Measurements from ENCODE around the gene FAM222B.

GRCh38 chr17:28873839-28874238, 31.2 kb upstream of the FAM222B start:
- TF ChIP-seq CTCF (conservative IDR thresholded peaks at IDR 0.05; ENCODE audit: low read depth, low read length) (no peak), CEBPB (IDR thresholded peaks at IDR 0.05; ENCODE audit: low read depth, low read length) (no peak), USF2 (IDR thresholded peaks at IDR 0.05; ENCODE audit: low read depth, low read length) (no peak), CHD1 (IDR thresholded peaks at IDR 0.05; ENCODE audit: low read depth, low read length) (no peak), RCOR1 (IDR thresholded peaks at IDR 0.05; ENCODE audit: insufficient replicate concordance, low read length) (no peak), SMC3 (IDR thresholded peaks at IDR 0.05; ENCODE audit: low read depth, low read length) (no peak), RFX5 (IDR thresholded peaks at IDR 0.05; ENCODE audit: low read depth, low read length) (no peak), MXI1 (IDR thresholded peaks at IDR 0.05; ENCODE audit: borderline replicate concordance, low read depth, low read length) (no peak), POLR2A (IDR thresholded peaks at IDR 0.05; ENCODE audit: low read depth, low read length) (no peak), RAD21 (IDR thresholded peaks at IDR 0.05; ENCODE audit: low read length) (no peak), BHLHE40 (IDR thresholded peaks at IDR 0.05; ENCODE audit: low read depth, low read length) (no peak), MAFK (IDR thresholded peaks at IDR 0.05; ENCODE audit: low read depth, low read length) (no peak), FOS (IDR thresholded peaks at IDR 0.05; ENCODE audit: low read depth, low read length) (no peak), MAZ (IDR thresholded peaks at IDR 0.05; ENCODE audit: borderline replicate concordance, low read depth, low read length) (no peak)

Measured in IMR-90 (cell line).